DOHH2 (cell line): Measurements from ENCODE around the gene TSPAN5.

ENCODE experiments used
- H3F3A ChIP-seq: fragments of 200-600 bp; sonication (generic), shearing (Covaris generic); 2 replicates; pipeline ENCODE4 v1.6.0; 2016; ENCODE audit warnings: antibody characterized with exemption, mild to moderate bottlenecking; ENCODE audit not compliant: control insufficient read depth, insufficient read depth
- H3K27ac ChIP-seq: fragments of 200-600 bp; sonication (generic); 2 replicates; pipeline ENCODE4 v1.5.1; 2014; ENCODE audit warnings: low read depth, mild to moderate bottlenecking, low read length, moderate library complexity
- H3K27me3 ChIP-seq: fragments of 200-600 bp; sonication (generic); 2 replicates; pipeline ENCODE4 v1.6.1; 2014; ENCODE audit warnings: mild to moderate bottlenecking, low read length, mixed read lengths; ENCODE audit not compliant: control insufficient read depth
- H3K36me3 ChIP-seq: fragments of 200-600 bp; sonication (generic); 2 replicates; pipeline ENCODE4 v1.6.1; 2014; ENCODE audit warnings: mild to moderate bottlenecking, low read length, moderate library complexity, mixed read lengths; ENCODE audit not compliant: control insufficient read depth
- H3K4me1 ChIP-seq: fragments of 200-600 bp; sonication (generic); 2 replicates; pipeline ENCODE4 v1.6.1; 2014; ENCODE audit warnings: mild to moderate bottlenecking, low read length, mixed read lengths; ENCODE audit not compliant: control insufficient read depth
- H3K4me2 ChIP-seq: fragments of 200-600 bp; sonication (generic); 2 replicates; pipeline ENCODE4 v1.6.0; 2014; ENCODE audit warnings: mild to moderate bottlenecking, low read length, moderate library complexity
- H3K4me3 ChIP-seq: fragments of 200-600 bp; sonication (generic); 2 replicates; pipeline ENCODE4 v1.5.1; 2014; ENCODE audit warnings: mild to moderate bottlenecking, low read length, mixed read lengths
- H3K79me2 ChIP-seq: fragments of 200-600 bp; sonication (generic); 2 replicates; pipeline ENCODE4 v1.6.1; 2014; ENCODE audit warnings: mild to moderate bottlenecking, low read length, mixed read lengths; ENCODE audit not compliant: control insufficient read depth
- H3K9me2 ChIP-seq: fragments of 200-600 bp; sonication (generic); replicated peaks from 2 replicates; pipeline ENCODE4 v1.6.1; 2014; ENCODE audit warnings: mild to moderate bottlenecking, low read length, mixed read lengths; ENCODE audit not compliant: control insufficient read depth
- H3K9me3 ChIP-seq: fragments of 200-600 bp; sonication (generic); 2 replicates; pipeline ENCODE4 v1.6.1; 2014; ENCODE audit warnings: antibody characterized with exemption, low read length, mixed read lengths; ENCODE audit not compliant: control insufficient read depth, insufficient read depth
- H4K20me1 ChIP-seq: fragments of 200-600 bp; sonication (generic); 2 replicates; pipeline ENCODE4 v1.6.0; 2014; ENCODE audit warnings: low read depth, mild to moderate bottlenecking, antibody characterized with exemption, low read length, moderate library complexity; ENCODE audit not compliant: control insufficient read depth, insufficient read depth
- CTCF ChIP-seq: fragments of 200-600 bp; sonication (generic); IDR thresholded peaks from one replicate; pipeline ENCODE4 v1.5.1; 2014; ENCODE audit warnings: antibody characterized with exemption, mild to moderate bottlenecking, low read depth, low read length; ENCODE audit not compliant: poor library complexity, severe bottlenecking
- EZH2phosphoT487 ChIP-seq: fragments of 200-600 bp; sonication (generic); IDR thresholded peaks from 2 replicates; pipeline ENCODE4 v1.6.1; 2017; ENCODE audit warnings: borderline replicate concordance, mild to moderate bottlenecking, antibody characterized with exemption, low read length, moderate library complexity, mixed read lengths

Gene TSPAN5

DNA sequence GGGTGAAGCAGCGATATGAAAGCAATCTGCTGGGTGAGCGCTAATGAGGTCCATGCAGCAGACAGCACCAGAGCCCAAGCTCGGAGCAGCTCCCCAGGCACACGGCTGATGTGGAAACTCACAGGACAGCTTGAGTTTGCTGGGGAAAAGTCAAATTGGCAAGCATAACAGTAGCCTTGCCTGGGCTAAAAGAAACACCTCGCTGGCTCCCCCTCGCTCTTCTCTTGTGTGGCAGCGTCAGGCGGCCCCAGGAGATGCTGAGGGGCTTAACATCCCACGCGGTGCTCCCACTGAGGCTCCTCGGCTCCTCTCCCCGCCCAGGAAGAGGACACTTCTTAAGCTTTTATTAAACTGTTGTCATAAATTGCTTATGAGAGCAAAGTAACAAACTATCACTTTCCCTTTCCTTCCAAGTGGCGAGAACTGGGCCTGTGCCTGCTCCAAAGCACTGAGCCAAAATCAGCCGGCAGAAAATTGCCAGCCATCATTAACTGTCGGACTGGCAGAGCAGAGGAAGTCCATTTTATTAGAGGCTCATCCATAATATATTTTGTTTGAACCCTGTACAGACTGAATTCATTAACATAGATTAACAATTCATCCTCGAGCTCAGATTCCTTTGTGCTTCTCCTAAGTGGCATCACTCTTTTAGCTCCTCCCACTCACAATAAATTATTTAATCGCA is 111.4 kb downstream of the TSPAN5 start:
- Histone ChIP-seq H3K9me2 (no peaks in the 10 kb centered on the region), H3F3A (no peaks in the 10 kb centered on the region), H4K20me1 (no peaks in the 10 kb centered on the region), H3K36me3 (no peaks in the 10 kb centered on the region), H3K4me2 (no peak overlapping the region), H3K4me1 (no peaks in the 10 kb centered on the region), H3K79me2 (no peaks in the 10 kb centered on the region), H3K4me3 (no peak overlapping the region), H3K27me3 (no peaks in the 10 kb centered on the region), H3K9me3 (no peaks in the 10 kb centered on the region), H3K27ac (no peak overlapping the region)
- TF ChIP-seq CTCF (no peak), EZH2phosphoT487 (no peak)

DNA sequence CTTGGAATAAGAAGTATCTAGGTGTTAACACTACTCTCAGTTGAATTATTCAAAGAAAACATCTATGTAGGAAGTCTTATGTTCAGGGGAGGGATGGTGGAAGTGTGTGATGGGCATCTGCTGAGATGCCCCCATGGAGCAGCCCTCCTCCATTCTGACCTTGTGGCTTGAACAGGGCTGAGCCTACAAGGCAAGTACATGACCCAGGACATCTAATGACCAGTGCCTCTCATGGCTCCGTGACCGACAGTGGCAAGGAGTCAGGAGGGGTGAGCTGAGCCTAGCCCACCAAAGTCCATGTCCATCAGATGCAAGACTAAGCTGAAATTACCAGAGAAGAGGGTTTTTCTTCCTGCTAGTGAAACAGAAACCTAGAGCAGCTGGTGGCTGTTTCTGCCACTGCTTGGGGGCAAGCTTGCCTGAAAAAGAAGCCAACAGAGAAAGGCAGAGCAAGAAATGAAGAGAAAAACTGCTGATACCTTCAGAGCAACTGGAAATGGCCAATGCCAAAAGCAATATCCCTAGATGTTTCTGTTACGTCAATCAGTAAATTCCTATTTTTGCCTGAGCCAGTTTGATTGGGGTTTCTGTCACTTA is 113.5 kb downstream of the TSPAN5 start:
- no peaks in the 10 kb centered on the region for H3K9me2 ChIP-seq
- no peak for TF ChIP-seq EZH2phosphoT487
- H3F3A ChIP-seq: no peaks in the 10 kb centered on the region
- H4K20me1 ChIP-seq: no peaks in the 10 kb centered on the region
- no peaks in the 10 kb centered on the region for H3K36me3 ChIP-seq
- no peaks in the 10 kb centered on the region for H3K9me3 ChIP-seq
- no peak overlapping the region for H3K27ac ChIP-seq
- no peaks in the 10 kb centered on the region for H3K4me1 ChIP-seq
- H3K79me2 ChIP-seq: no peaks in the 10 kb centered on the region
- H3K27me3 ChIP-seq: no peaks in the 10 kb centered on the region
- no peak overlapping the region for H3K4me3 ChIP-seq
- no peak overlapping the region for H3K4me2 ChIP-seq

GRCh38 chr4:98544141-98544817 is 114.1 kb downstream of the TSPAN5 start:
- Histone ChIP-seq H3K4me1 (no peaks in the 10 kb centered on the region), H3K9me3 (no peaks in the 10 kb centered on the region), H3K9me2 (no peaks in the 10 kb centered on the region), H3K27me3 (no peaks in the 10 kb centered on the region), H3K79me2 (no peaks in the 10 kb centered on the region), H4K20me1 (no peaks in the 10 kb centered on the region), H3F3A (no peaks in the 10 kb centered on the region), H3K4me2 (no peak overlapping the region), H3K36me3 (no peaks in the 10 kb centered on the region), H3K27ac (no peak overlapping the region), H3K4me3 (no peak overlapping the region)
- TF ChIP-seq CTCF (no peak), EZH2phosphoT487 (no peak)

GRCh38 chr4:98542011-98542410 is 116.4 kb downstream of the TSPAN5 start:
- Histone ChIP-seq H3K27me3 (no peaks in the 10 kb centered on the region), H3K9me3 (no peaks in the 10 kb centered on the region), H3K27ac (no peak overlapping the region), H4K20me1 (no peaks in the 10 kb centered on the region), H3K79me2 (no peaks in the 10 kb centered on the region), H3K4me3 (no peak overlapping the region), H3K4me1 (no peaks in the 10 kb centered on the region), H3K9me2 (no peaks in the 10 kb centered on the region), H3K4me2 (no peak overlapping the region), H3K36me3 (no peaks in the 10 kb centered on the region), H3F3A (no peaks in the 10 kb centered on the region)
- TF ChIP-seq EZH2phosphoT487: no peak
